Activated naive CD8-positive, alpha-beta T cell treated with anti-CD3 and anti-CD28 coated beads, Interleukin-2, amount 10 ng/mL, durations not matched to agents 7 days and 5 days (primary cell): ENCODE results near the gene TULP1. TPM values are rescaled to one million over a fixed set of nuclear protein-coding genes. Genes with fewer than 3 reads are reported as not detected.

Experiments used
- ATAC-seq: fragments of 150-1000 bp; cut with Tn5 transposase; one replicate; pipeline ENCODE4 v1.10.0; 2021; ENCODE audit warnings: low read depth, moderate library complexity
- POLR2A ChIA-PET: fragments of 350-600 bp; sonication (Branson Sonifier 250); formaldehyde crosslinking; loops from one replicate; lab custom pipeline; 2021; ENCODE audit warnings: antibody characterized with exemption; lab: Charles Lee
- DNase-seq: peaks from one replicate; pipeline ENCODE4 v3.0.0; 2021
- H3K27ac Mint-ChIP-seq: one replicate; pipeline ENCODE4 v1.8.0; 2022; ENCODE audit warnings: mild to moderate bottlenecking, mixed read lengths
- H3K27me3 Mint-ChIP-seq: one replicate; pipeline ENCODE4 v1.8.0; 2022; ENCODE audit warnings: mild to moderate bottlenecking, moderate library complexity, mixed read lengths
- H3K36me3 Mint-ChIP-seq: one replicate; pipeline ENCODE4 v1.8.0; 2021; ENCODE audit warnings: mild to moderate bottlenecking, mixed read lengths
- H3K4me1 Mint-ChIP-seq: one replicate; pipeline ENCODE4 v1.8.0; 2021; ENCODE audit warnings: mixed read lengths
- H3K4me3 Mint-ChIP-seq: one replicate; pipeline ENCODE4 v1.8.0; 2022; ENCODE audit warnings: mild to moderate bottlenecking, moderate library complexity, mixed read lengths
- H3K9me3 Mint-ChIP-seq: one replicate; pipeline ENCODE4 v1.8.0; 2021; ENCODE audit warnings: mixed read lengths
- total RNA-seq, 2 experiments: library from RNA; stranded (reverse); gene quantifications; one replicate each; pipeline ENCODE4 v1.2.3, GENCODE V29; 2021

Gene TULP1
- total RNA-seq, 2 experiments from 2014 or later: not detected

DNA sequence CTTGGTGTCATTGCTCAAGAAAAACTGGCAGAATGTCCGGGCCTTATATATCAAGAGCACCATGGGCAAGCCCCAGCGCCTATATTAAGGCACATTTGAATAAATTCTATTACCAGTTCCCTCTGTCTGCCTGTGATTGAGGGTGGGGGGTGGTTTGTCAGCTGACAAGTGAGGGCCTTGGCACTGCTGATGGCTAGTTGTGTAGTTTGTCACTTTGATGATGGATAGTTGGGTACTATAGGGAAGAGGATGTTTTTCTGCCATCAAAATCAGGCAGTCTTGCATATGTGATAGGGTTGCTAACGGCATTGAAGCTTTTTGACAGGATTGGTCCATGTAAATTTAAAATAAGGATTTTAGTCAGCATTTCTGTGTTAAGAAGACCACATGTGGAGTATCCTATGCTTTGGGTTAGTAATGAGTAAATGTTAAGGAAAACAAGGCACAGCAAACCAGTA, 42.0 kb downstream of the TULP1 start:
- Mint-ChIP-seq H3K9me3 (no peaks in the 10 kb centered on the region), H3K36me3 (peaks cover 31% of the 10 kb centered on the region)

DNA sequence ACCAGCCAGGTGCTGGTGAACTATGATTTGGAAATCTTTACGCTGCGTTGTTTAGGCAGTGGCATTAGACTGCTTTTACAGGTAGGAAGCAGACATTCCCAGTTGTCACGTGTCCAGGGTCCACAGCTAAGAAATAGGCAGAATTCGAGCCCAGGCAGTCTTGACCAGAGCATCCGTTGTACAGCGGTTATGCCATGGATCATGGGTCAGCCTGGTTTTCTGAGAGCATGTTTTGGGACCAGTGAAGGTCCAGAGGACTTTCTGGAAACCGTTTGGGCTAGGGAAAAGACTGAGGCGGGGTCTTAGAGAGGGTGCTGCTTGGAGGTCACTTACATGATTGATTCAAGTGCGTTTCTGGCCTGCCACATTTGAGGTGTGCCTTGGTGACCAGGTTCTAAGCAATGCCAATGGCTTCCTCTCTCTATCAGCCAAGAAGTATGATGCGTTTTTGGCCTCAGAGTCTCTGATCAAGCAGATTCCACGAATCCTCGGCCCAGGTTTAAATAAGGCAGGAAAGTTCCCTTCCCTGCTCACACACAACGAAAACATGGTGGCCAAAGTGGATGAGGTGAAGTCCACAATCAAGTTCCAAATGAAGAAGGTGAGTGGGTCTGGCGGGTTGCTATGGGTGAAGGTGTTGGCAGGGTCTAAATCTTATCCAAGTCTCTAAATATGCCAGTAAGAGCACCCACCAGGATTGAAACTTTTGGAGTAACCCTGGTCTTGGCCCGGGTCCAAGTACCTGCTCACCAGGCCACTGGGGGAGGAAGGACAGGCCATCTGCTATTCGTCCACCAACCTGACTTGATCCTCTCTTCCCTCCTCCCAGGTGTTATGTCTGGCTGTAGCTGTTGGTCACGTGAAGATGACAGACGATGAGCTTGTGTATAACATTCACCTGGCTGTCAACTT, 42.7 kb downstream of the TULP1 start:
- POLR2A ChIA-PET: interaction anchor here (1.2 to 3.4 kb wide), 3 partner anchors 52 to 169 kb away, joined by 3 to 12 read pairs (median 5); no protein-coding TSS in a partner anchor
- H3K27ac Mint-ChIP-seq: peak overlapping the region; percentile 99
- peaks cover 35% of the 10 kb centered on the region for H3K4me1 Mint-ChIP-seq

More for the DNA sequence above, 42.0 kb downstream of the TULP1 start:
- no peak for ATAC-seq
- H3K27ac Mint-ChIP-seq: peak overlapping the region; percentile 99
- no peaks in the 10 kb centered on the region for H3K27me3 Mint-ChIP-seq
- H3K4me1 Mint-ChIP-seq: peaks cover 35% of the 10 kb centered on the region
- DNase-seq: no peak
- POLR2A ChIA-PET: interaction anchor here (1.2 to 1.8 kb wide), 2 partner anchors 20 to 169 kb away, joined by 5 read pairs; no protein-coding TSS in a partner anchor
- peak overlapping the region; percentile 97 for H3K4me3 Mint-ChIP-seq

DNA sequence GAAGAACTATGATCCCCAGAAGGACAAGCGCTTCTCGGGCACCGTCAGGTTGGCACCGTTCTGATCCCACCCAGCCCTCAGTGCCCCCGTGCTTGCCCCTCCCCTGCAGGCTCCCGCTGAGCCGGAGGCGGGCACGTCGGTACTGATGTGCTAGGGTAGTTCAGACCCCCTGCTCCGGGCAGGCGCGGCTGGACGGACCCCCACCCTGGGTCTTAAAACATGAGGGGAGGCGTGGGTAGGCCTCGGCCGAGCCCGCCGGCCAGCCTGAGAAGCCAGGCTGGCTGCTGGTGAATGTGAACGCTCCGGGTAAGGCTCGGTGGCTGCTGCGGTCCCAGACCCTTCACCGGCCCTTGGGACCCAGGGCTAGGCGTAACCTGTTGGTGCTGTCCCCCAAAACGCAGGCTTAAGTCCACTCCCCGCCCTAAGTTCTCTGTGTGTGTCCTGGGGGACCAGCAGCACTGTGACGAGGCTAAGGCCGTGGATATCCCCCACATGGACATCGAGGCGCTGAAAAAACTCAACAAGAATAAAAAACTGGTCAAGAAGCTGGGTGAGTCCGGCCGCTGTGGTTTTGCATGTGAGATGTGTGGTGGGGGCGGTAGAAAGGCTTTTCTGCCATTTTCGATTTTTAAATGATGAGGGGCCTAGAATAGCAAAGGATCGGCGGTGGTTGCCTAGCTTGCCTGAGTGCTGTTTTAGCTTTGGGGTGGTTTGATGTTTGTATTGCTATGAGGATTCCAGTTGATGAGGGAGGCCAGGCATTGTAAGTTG, 43.5 kb downstream of the TULP1 start:
- POLR2A ChIA-PET: interaction anchor here (1.0 to 3.4 kb wide), 9 partner anchors 14 to 210 kb away, joined by 3 to 13 read pairs (median 6); partner anchors contain the start of genes DEF6 and ZNF76
- Mint-ChIP-seq H3K4me3 (peak overlapping the region; percentile 97), H3K4me1 (peaks cover 35% of the 10 kb centered on the region), H3K9me3 (no peaks in the 10 kb centered on the region), H3K27me3 (no peaks in the 10 kb centered on the region), H3K27ac (peak overlapping the region; percentile 99), H3K36me3 (peaks cover 34% of the 10 kb centered on the region)
- DNase-seq (no peak), ATAC-seq (peak; percentile 3)

More for the DNA sequence above, 42.7 kb downstream of the TULP1 start:
- ATAC-seq (no peak), DNase-seq (no peak)
- Mint-ChIP-seq H3K27me3 (no peaks in the 10 kb centered on the region), H3K4me3 (peak overlapping the region; percentile 97), H3K36me3 (peaks cover 31% of the 10 kb centered on the region), H3K9me3 (no peaks in the 10 kb centered on the region)

DNA sequence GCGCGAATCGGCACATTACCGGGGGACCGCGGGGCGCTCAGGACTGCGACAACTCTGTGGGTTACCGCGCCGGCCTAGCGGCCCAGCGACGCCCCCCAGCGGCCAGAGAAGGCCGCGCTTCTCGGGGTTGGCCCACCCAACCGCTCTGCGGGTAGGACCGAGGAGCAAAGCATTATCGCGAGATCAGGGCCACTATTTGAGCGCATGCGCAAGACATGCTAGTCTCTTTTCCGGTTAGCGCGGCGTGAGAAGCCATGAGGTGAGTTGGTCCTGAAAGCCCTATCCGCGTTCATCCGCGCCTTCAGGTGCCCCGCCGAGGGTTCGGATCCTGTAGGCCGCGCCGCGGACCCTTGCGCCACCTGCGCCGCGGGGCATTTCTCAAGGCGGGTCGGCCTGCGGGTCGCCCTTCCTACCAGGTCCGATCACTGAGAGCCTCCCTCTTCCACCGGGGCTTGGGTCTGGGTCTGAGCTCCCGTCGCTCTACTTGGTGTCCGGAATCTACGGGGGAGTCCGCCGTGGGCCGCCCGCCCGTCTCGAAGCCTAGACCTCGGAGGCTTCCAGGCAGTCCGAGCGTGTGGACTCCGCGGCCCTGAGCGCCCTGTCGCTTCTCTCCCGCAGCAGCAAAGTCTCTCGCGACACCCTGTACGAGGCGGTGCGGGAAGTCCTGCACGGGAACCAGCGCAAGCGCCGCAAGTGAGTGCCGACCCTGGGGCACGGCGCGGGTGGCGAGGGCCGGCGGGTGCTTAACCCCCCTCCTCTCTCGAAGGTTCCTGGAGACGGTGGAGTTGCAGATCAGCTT, 44.3 kb downstream of the TULP1 start, which contains the start of gene RPL10A:
RPL10A (plus strand) TSS at position 221 of the 799 bp plus-strand sequence; CDS start at position 255, 34 bp downstream.
- ATAC-seq: peak; percentile 90
- Mint-ChIP-seq H3K4me3 (peak within 1 kb of the TSS; percentile 97), H3K27ac (peak within 1 kb of the TSS; percentile 99), H3K36me3 (peaks cover 37% of the 10 kb centered on the region), H3K27me3 (no peaks in the 10 kb centered on the region), H3K9me3 (no peaks in the 10 kb centered on the region), H3K4me1 (peaks cover 36% of the 10 kb centered on the region)
- peak; percentile 95 for DNase-seq
- POLR2A ChIA-PET: interaction anchor here (0.9 to 3.4 kb wide), 12 partner anchors 10 to 209 kb away, joined by 3 to 13 read pairs (median 6); partner anchors contain the start of genes DEF6, FANCE, PPARD and ZNF76

DNA sequence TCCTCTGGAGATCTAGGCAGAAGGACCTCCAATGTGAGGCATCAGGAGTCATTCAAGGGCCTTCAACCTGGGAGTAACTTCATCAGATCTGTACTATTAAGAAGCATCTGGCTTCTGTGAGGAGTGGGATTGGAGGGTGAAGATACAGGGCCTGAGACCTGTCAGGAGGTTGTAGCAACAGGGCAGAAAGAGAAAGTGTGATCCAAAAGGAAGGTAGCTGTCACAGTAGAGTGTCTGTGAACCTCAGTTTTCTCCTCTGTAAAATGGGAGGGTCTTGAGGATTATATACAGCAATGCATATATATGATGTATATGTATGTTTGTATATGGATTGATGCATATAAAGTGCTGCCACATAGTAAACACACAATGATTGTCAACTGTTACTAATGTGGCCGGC, 47.0 kb downstream of the TULP1 start:
- Mint-ChIP-seq H3K27ac (no peak overlapping the region), H3K9me3 (no peaks in the 10 kb centered on the region), H3K4me3 (no peak overlapping the region), H3K4me1 (peaks cover 22% of the 10 kb centered on the region), H3K27me3 (no peaks in the 10 kb centered on the region), H3K36me3 (peaks cover 42% of the 10 kb centered on the region)
- ATAC-seq: no peak
- POLR2A ChIA-PET: interaction anchor here (3.1 kb wide), 1 partner anchor 168 kb away, joined by 13 read pairs; the partner anchor contains the start of gene DEF6
- no peak for DNase-seq

DNA sequence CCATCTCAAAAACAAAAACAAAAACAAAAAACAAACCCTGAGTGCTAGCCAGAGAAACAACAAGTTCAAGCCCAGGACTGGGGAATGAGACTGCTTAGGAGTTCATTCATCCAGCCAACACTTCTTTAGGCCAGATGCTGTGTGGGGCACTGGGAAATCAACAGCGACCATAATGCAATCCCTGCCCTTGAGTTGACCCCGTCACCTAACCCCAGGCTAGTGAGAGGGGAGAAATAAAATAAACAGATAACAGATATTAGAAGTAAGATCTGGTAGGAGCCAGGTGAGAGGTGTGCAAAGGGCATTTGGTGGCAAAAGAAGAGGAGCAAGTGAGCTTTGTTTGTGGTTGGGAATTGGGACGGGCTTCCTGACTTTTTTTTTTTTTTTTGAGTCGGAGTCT, 49.4 kb downstream of the TULP1 start:
- POLR2A ChIA-PET: interaction anchor here (0.6 kb wide), 1 partner anchor 165 kb away, joined by 5 read pairs; no protein-coding TSS in a partner anchor
- Mint-ChIP-seq H3K36me3 (peaks cover 34% of the 10 kb centered on the region), H3K4me3 (no peak overlapping the region), H3K27me3 (no peaks in the 10 kb centered on the region), H3K4me1 (peaks cover 8% of the 10 kb centered on the region), H3K27ac (no peak overlapping the region), H3K9me3 (no peaks in the 10 kb centered on the region)
- ATAC-seq (no peak), DNase-seq (no peak)

DNA sequence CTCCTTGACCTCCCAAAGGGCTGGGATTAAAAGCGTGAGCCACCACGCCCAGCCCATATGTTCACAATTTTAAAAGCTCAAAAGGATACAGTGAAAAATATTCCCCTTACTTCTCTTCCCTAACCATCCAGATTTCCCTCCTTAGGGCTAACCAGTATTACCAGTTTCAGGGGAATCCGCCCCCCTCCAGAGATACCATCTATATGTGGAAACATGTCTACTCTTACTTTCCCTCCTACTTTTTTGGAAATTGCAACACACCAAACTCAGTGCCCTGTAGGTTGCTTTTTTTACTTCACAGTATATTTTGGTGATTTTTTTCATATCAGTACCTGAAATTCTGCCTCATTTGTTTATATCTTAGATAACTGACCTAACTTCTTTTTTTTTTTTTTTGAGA, 51.4 kb downstream of the TULP1 start:
- Mint-ChIP-seq H3K27me3 (no peaks in the 10 kb centered on the region), H3K36me3 (peaks cover 23% of the 10 kb centered on the region), H3K27ac (no peak overlapping the region), H3K4me3 (no peak overlapping the region), H3K9me3 (no peaks in the 10 kb centered on the region), H3K4me1 (peaks cover 7% of the 10 kb centered on the region)
- no peak for ATAC-seq
- no peak for DNase-seq
- POLR2A ChIA-PET: no interaction called here

DNA sequence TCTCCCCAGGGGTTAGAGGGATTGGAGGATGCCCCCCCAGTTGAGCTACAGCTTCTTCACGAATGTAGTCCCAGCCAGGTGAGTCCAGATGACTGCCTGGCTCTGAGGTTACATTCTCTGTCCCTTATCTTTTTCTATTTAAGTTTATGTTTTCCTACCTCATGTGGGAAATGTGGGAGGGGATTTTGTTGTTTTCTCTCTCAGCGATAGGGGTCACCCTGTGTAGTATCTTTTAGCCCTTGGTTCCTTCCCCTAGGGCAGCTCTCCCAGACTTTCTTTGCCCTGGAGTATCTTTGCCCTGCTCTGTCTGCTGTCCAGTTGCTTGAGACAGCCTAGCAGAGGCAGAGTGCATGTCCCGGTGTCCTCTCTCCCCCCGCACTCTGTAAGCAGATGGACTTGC, 54.8 kb downstream of the TULP1 start:
- ATAC-seq (no peak), DNase-seq (no peak)
- peak overlapping the region; percentile 24 for H3K27ac Mint-ChIP-seq
- H3K36me3 Mint-ChIP-seq: peaks cover 26% of the 10 kb centered on the region
- POLR2A ChIA-PET: interaction anchor here (2.0 kb wide), 1 partner anchor 10 kb away, joined by 5 read pairs; the partner anchor contains the start of gene RPL10A
- no peak overlapping the region for H3K4me3 Mint-ChIP-seq
- H3K27me3 Mint-ChIP-seq: no peaks in the 10 kb centered on the region
- no peaks in the 10 kb centered on the region for H3K9me3 Mint-ChIP-seq
- peaks cover 31% of the 10 kb centered on the region for H3K4me1 Mint-ChIP-seq

DNA sequence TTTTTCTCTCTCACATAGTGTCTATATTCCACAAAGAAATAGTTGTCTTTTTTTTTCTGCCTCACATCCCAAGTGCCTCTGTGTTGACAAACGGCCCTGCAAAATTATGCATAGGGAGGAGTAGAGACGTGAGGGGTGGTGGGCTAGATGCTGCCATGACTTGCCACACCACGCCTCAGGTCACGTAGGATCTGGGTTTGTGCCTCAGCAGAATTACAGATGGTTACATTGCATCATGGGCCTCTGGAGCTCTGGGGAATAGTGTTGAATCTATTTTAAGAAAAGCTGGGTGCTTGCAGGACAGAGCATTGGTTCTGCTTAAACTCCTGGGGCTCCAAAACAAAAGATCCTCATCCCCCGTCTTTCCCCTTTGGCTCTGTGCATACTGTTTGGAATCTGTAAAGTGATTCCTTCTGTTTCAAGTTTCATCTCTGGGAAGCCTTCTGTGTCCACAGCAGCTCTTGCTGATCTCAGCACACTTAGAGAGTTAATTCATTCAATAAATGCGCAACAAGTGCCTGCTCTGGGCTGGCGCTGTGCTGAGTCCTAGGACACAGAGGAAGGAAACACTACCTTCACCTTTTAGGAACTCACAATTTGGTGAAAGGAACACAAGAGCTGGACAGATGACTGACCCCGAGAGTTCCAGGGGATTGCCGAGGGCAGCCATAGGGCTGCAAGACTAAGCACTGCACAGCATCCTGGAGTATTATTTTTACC, 58.1 kb downstream of the TULP1 start:
- peaks cover 43% of the 10 kb centered on the region for H3K4me1 Mint-ChIP-seq
- POLR2A ChIA-PET: interaction anchor here (0.5 to 2.1 kb wide), 4 partner anchors 10 to 156 kb away, joined by 3 to 9 read pairs (median 6); partner anchors contain the start of genes DEF6 and RPL10A
- H3K9me3 Mint-ChIP-seq: no peaks in the 10 kb centered on the region
- peak overlapping the region; percentile 49 for H3K4me3 Mint-ChIP-seq
- ATAC-seq (no peak), DNase-seq (no peak)
- H3K27me3 Mint-ChIP-seq: peaks cover 4% of the 10 kb centered on the region
- peaks cover 19% of the 10 kb centered on the region for H3K36me3 Mint-ChIP-seq
- no peak overlapping the region for H3K27ac Mint-ChIP-seq

DNA sequence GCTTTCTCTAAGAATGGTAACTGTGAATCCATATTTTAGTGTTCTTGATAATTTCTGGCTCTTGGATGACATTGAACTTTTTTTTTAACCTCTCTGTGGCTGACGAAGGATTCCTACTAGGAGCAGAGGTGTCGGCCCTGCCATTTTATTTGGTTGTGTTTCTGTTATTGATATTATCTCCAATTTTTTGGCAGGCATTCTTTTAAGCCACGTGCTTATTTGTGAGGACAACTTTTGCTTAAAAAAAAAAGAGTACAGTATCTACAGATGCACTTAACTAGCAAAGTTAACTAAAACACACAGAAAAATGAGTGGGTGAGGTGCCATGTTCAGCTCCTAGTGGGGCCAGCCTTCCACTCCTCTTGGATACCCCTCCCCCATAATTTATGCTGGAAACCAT, 59.5 kb downstream of the TULP1 start:
- Mint-ChIP-seq H3K27ac (no peak overlapping the region), H3K4me3 (peak overlapping the region; percentile 70), H3K4me1 (peaks cover 45% of the 10 kb centered on the region), H3K27me3 (peaks cover 4% of the 10 kb centered on the region), H3K9me3 (no peaks in the 10 kb centered on the region), H3K36me3 (peaks cover 14% of the 10 kb centered on the region)
- ATAC-seq: no peak
- POLR2A ChIA-PET: interaction anchor here (1.0 to 2.1 kb wide), 2 partner anchors 104 to 155 kb away, joined by 3 to 5 read pairs; partner anchors contain the start of gene DEF6
- DNase-seq: no peak

DNA sequence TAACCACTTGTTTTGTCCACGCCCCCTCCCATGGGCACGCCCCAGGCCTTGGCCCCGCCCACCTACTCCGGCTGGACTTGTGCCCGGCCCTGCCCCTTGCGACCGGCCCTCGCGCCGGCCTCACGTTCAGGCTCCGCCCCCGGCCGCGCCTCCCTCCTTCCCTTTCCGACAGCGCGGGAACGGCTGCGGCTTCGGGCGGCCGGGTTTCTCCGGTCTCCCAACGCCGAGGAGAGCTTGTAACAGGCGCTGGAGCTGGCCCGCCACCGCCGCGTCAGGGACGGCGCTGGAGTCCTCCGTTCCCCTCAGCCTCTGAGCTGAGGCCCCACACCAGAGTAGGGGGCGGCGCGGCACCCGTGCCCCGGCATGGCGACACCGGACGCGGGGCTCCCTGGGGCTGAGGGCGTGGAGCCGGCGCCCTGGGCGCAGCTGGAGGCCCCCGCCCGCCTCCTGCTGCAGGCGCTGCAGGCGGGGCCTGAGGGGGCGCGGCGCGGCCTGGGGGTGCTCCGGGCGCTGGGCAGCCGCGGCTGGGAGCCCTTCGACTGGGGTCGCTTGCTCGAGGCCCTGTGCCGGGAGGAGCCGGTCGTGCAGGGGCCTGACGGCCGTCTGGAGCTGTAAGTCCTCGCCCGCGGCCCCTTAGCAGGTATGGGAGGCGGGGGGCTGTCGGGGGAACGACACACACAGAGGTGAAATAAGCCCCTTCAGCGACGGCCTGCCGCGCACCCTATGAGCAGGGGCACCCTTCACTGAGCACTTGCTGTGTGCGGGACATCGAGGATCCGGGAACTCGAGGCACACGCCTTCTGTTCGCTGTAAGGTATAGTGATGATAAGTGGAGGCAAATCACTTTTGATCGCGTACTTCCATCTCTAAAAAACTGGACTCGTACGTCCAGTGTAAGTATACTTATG, 60.3 kb downstream of the TULP1 start, which contains the start of gene FANCE:
FANCE (plus strand) TSS at position 156 of the 908 bp plus-strand sequence; CDS start at position 364, 208 bp downstream.
- Mint-ChIP-seq H3K9me3 (no peaks in the 10 kb centered on the region), H3K4me3 (peak within 1 kb of the TSS; percentile 86), H3K36me3 (peaks cover 14% of the 10 kb centered on the region), H3K27ac (peak within 1 kb of the TSS; percentile 69), H3K4me1 (peaks cover 40% of the 10 kb centered on the region), H3K27me3 (peaks cover 4% of the 10 kb centered on the region)
- peak; percentile 95 for DNase-seq
- ATAC-seq: peak; percentile 80
- POLR2A ChIA-PET: interaction anchor here (0.6 to 2.6 kb wide), 9 partner anchors 15 to 157 kb away, joined by 3 to 11 read pairs (median 5); partner anchors contain the start of genes DEF6 and PPARD
